GM12801 (cell line): ENCODE data around the gene ITPR2.

Experiments used
- CTCF ChIP-seq: IDR thresholded peaks from one replicate; pipeline ENCODE4 v1.5.1; 2011; ENCODE audit warnings: control low read depth; ENCODE audit not compliant: insufficient read length; ENCODE audit errors: extremely low read depth

Gene ITPR2

GRCh38 chr12:26566675-26567074 lies 266.3 kb downstream of the ITPR2 start:
- TF ChIP-seq CTCF: no peak

- no peak for TF ChIP-seq CTCF
These were observed 266.8 kb downstream of the ITPR2 start for GRCh38 chr12:26566186-26566585.

GRCh38 chr12:26564391-26564790 lies 268.6 kb downstream of the ITPR2 start:
- TF ChIP-seq CTCF: no peak

- no peak for TF ChIP-seq CTCF
These were observed 269.4 kb downstream of the ITPR2 start for GRCh38 chr12:26563552-26563951.

- no peak for TF ChIP-seq CTCF
These were observed 275.7 kb downstream of the ITPR2 start for GRCh38 chr12:26557326-26557725.

- TF ChIP-seq CTCF: no peak
These were observed 276.1 kb downstream of the ITPR2 start for GRCh38 chr12:26556916-26557315.

GRCh38 chr12:26555139-26555538 lies 277.9 kb downstream of the ITPR2 start:
- TF ChIP-seq CTCF: no peak

- TF ChIP-seq CTCF: no peak
These were observed 278.7 kb downstream of the ITPR2 start for GRCh38 chr12:26554332-26554731.
